Upper lobe of left lung (tissue), 4 donors: ENCODE measurements around the gene CRYBG1.

ENCODE experiments used
- CTCF ChIP-seq, 6 experiments: fragments of 450-650 bp in 4 of 6; fragments of 200-600 bp in 2 of 6; sonication (generic) in 2 of 6; IDR thresholded peaks; one replicate each; pipeline ENCODE4 v1.5.1; 2016 to 2019; ENCODE audit warnings: antibody characterized with exemption in 6 of 6
- EP300 ChIP-seq, 4 donors: sonication (generic); formaldehyde crosslinking; IDR thresholded peaks; one replicate each; pipeline ENCODE4 v1.5.1; 2017; ENCODE audit warnings: antibody characterized with exemption in 4 of 4, control low read depth in 2 of 4
- POLR2A ChIP-seq, 4 donors: fragments of 450-650 bp; IDR thresholded peaks; one replicate each; pipeline ENCODE4 v1.5.1; 2016 to 2017; ENCODE audit warnings: antibody characterized with exemption in 4 of 4, mild to moderate bottlenecking in 2 of 4

GRCh38 chr6:106360410-106360988 lies at the start of gene CRYBG1:
- TF ChIP-seq CTCF (IDR thresholded peaks at IDR 0.05) (peak; percentile 79 to 96 (median 91)), EP300 (IDR thresholded peaks at IDR 0.05) (no peak), POLR2A (IDR thresholded peaks at IDR 0.05) (no peak)
